ENCODE measurements around the gene CELSR2. TPM values are rescaled to one million over a fixed set of nuclear protein-coding genes. Genes with fewer than 3 reads are reported as not detected.
A peak's percentile ranks its signal among the peaks of the same experiment; 100 is the strongest.

The CELSR2 gene
- total and polyA plus RNA-seq, 10 donors: 0.20 to 2.9 (median 1.1) TPM

- peak; percentile 69 for DNase-seq
- no peak overlapping the region for H3K27ac ChIP-seq
- 90 to 96% (median 93%) methylated on average over 15 to 29 of the region's 29 CpGs for WGBS, 5 donors
- peaks cover 0 to 4% (median 0%) of the 10 kb centered on the region in 7 donors for H3K27me3 ChIP-seq (replicated peaks in 1 of 7)
- intact Hi-C loops (cut with DNase I; ENCODE audit: low total_unique reads): no loop called here
- no peaks in the 10 kb centered on the region for H3K9me3 ChIP-seq
- TF ChIP-seq POLR2A (IDR thresholded peaks at IDR 0.05): no peak
- no peak for TF ChIP-seq CTCF (IDR thresholded peaks at IDR 0.05 in 8 of 11, conservative IDR thresholded peaks at IDR 0.05 in 3 of 11)
- TF ChIP-seq POLR2AphosphoS5 (IDR thresholded peaks at IDR 0.05): no peak
- H3K4me3 ChIP-seq: no peak overlapping the region
- H3K36me3 ChIP-seq: no peaks in the 10 kb centered on the region
- H3K4me1 ChIP-seq: peaks cover 0 to 8% (median 3%) of the 10 kb centered on the region in 6 donors
Measured at GRCh38 chr1:109268431-109269211, 19.3 kb downstream of the CELSR2 start.

GRCh38 chr1:109269212-109269980, 20.1 kb downstream of the CELSR2 start:
- intact Hi-C loops (cut with DNase I; ENCODE audit: low total_unique reads): no loop called here
- Histone ChIP-seq H3K4me3 (no peak overlapping the region), H3K9me3 (no peaks in the 10 kb centered on the region), H3K4me1 (peaks cover 0 to 10% (median 0%) of the 10 kb centered on the region in 6 donors), H3K36me3 (no peaks in the 10 kb centered on the region), H3K27ac (no peak overlapping the region), H3K27me3 (replicated peaks in 1 of 7) (peaks cover 0 to 6% (median 0%) of the 10 kb centered on the region in 7 donors)
- no peak for TF ChIP-seq POLR2A (IDR thresholded peaks at IDR 0.05)
- peak; percentile 68 for DNase-seq
- WGBS, 5 donors: 89 to 93% (median 92%) methylated on average over 14 to 33 of the region's 33 CpGs

GRCh38 chr1:109269981-109270622, 20.8 kb downstream of the CELSR2 start:
- Histone ChIP-seq H3K27ac (no peak overlapping the region), H3K4me1 (peaks cover 0 to 17% (median 0%) of the 10 kb centered on the region in 6 donors), H3K27me3 (replicated peaks in 1 of 7) (peaks cover 0 to 13% (median 0%) of the 10 kb centered on the region in 7 donors), H3K4me3 (no peak overlapping the region), H3K9me3 (no peaks in the 10 kb centered on the region), H3K36me3 (no peaks in the 10 kb centered on the region)
- TF ChIP-seq CTCF (IDR thresholded peaks at IDR 0.05 in 8 of 11, conservative IDR thresholded peaks at IDR 0.05 in 3 of 11): no peak
- no peak for TF ChIP-seq POLR2AphosphoS5 (IDR thresholded peaks at IDR 0.05)
- no peak for TF ChIP-seq POLR2A (IDR thresholded peaks at IDR 0.05)
- intact Hi-C loops (cut with DNase I; ENCODE audit: low total_unique reads): no loop called here
- peak; percentile 51 for DNase-seq
- WGBS, 5 donors: 88 to 96% (median 91%) methylated on average over 14 to 17 of the region's 17 CpGs

- intact Hi-C loops (cut with DNase I; ENCODE audit: low total_unique reads): no loop called here
- no peak overlapping the region for H3K4me3 ChIP-seq
- H3K9me3 ChIP-seq: no peaks in the 10 kb centered on the region
- WGBS, 5 donors: 88 to 98% (median 89%) methylated on average over 9 to 20 of the region's 20 CpGs
- H3K36me3 ChIP-seq: no peaks in the 10 kb centered on the region
- H3K27ac ChIP-seq: no peak overlapping the region
- peaks cover 0 to 24% (median 0%) of the 10 kb centered on the region in 6 donors for H3K4me1 ChIP-seq
- peaks cover 0 to 15% (median 0%) of the 10 kb centered on the region in 7 donors for H3K27me3 ChIP-seq (replicated peaks in 1 of 7)
- DNase-seq: no peak
- TF ChIP-seq POLR2AphosphoS5 (IDR thresholded peaks at IDR 0.05) (no peak), CTCF (IDR thresholded peaks at IDR 0.05 in 8 of 11, conservative IDR thresholded peaks at IDR 0.05 in 3 of 11) (no peak), POLR2A (IDR thresholded peaks at IDR 0.05) (no peak)
Measured at GRCh38 chr1:109270623-109271317, 21.4 kb downstream of the CELSR2 start.

Data from spleen (tissue), 11 donors.